Keratinocyte (primary cell): ENCODE results near the gene SND1.

ENCODE experiments used
- CTCF ChIP-seq, 3 experiments: IDR thresholded peaks in 1 of 3; conservative IDR thresholded peaks in 1 of 3; optimal IDR thresholded peaks in 1 of 3; 2 replicates in 2 of 3; 3 replicates in 1 of 3; pipeline versions ENCODE3 to v1.5.1; 2011; ENCODE audit warnings: low read length in 3 of 3, mild to moderate bottlenecking in 3 of 3, moderate library complexity in 2 of 3, control low read depth in 1 of 3, inconsistent platforms in 1 of 3; ENCODE audit not compliant: insufficient read depth in 2 of 3; ENCODE audit errors: extremely low read depth in 1 of 3
- EZH2 ChIP-seq: IDR thresholded peaks from one replicate; pipeline ENCODE4 v1.6.1; 2012; ENCODE audit warnings: inconsistent platforms, mild to moderate bottlenecking, low read length, moderate library complexity

GRCh38 chr7:127766831-127767459 lies 115.0 kb downstream of the SND1 start:
- TF ChIP-seq CTCF (optimal IDR thresholded peaks at IDR 0.05 in 1 of 3, IDR thresholded peaks at IDR 0.05 in 1 of 3, conservative IDR thresholded peaks at IDR 0.05 in 1 of 3; ENCODE audit: extremely low read depth in 1 of 3, insufficient read depth in 2 of 3, low read length in 3 of 3) (no peak), EZH2 (no peak)
